CD8-positive, alpha-beta memory T cell (primary cell): ENCODE data around the gene EPB41L5. TPM values are rescaled to one million over a fixed set of nuclear protein-coding genes. Genes with fewer than 3 reads are reported as not detected.

Source experiments
- CTCF ChIA-PET: fragments of 350-600 bp; sonication (Branson Sonifier 250); formaldehyde crosslinking; loops from one replicate; lab custom pipeline; 2021; ENCODE audit warnings: antibody characterized with exemption; lab: Charles Lee
- POLR2A ChIA-PET: fragments of 350-600 bp; sonication (Branson Sonifier 250); formaldehyde crosslinking; loops from one replicate; lab custom pipeline; 2021; ENCODE audit warnings: antibody characterized with exemption; lab: Charles Lee
- DNase-seq, 5 donors: peaks; one replicate each; pipeline versions ENCODE4 v3.0.0 to v3.0.0-alpha.2; 2020 to 2022; ENCODE audit warnings: mixed read lengths in 1 of 5
- H3K27ac ChIP-seq: one replicate; pipeline ENCODE4 v1.7.0; 2013; ENCODE audit warnings: low read depth, mild to moderate bottlenecking, low read length, moderate library complexity
- H3K27me3 ChIP-seq: 2 replicates; pipeline ENCODE4 v1.7.0; 2013; ENCODE audit warnings: low read length, mild to moderate bottlenecking; ENCODE audit not compliant: insufficient read depth, poor library complexity, severe bottlenecking
- H3K36me3 ChIP-seq: 2 replicates; pipeline ENCODE4 v1.7.0; 2013; ENCODE audit warnings: mild to moderate bottlenecking, low read length, moderate library complexity; ENCODE audit not compliant: insufficient read depth
- H3K4me1 ChIP-seq: 2 replicates; pipeline ENCODE4 v1.7.0; 2013; ENCODE audit warnings: mild to moderate bottlenecking, low read length, moderate library complexity; ENCODE audit not compliant: insufficient read depth
- H3K4me3 ChIP-seq: 2 replicates; pipeline ENCODE4 v1.7.0; 2013; ENCODE audit warnings: mild to moderate bottlenecking, low read length
- H3K9me3 ChIP-seq: 2 replicates; pipeline ENCODE4 v1.7.0; 2013; ENCODE audit warnings: mild to moderate bottlenecking, low read length
- H3K27ac Mint-ChIP-seq, 8 donors: one replicate each; pipeline ENCODE4 v1.8.0; 2020 to 2021; ENCODE audit warnings: mixed read lengths in 8 of 8, mild to moderate bottlenecking in 6 of 8, inconsistent platforms in 3 of 8, moderate library complexity in 3 of 8
- H3K27me3 Mint-ChIP-seq, 2 donors: one replicate each; pipeline ENCODE4 v1.8.0; 2020 to 2021; ENCODE audit warnings: mixed read lengths in 2 of 2, mild to moderate bottlenecking in 1 of 2, moderate library complexity in 1 of 2
- H3K36me3 Mint-ChIP-seq, 3 donors: one replicate each; pipeline ENCODE4 v1.8.0; 2020 to 2021; ENCODE audit warnings: mixed read lengths in 3 of 3, inconsistent platforms in 1 of 3, mild to moderate bottlenecking in 1 of 3
- H3K4me1 Mint-ChIP-seq, 3 donors: one replicate each; pipeline ENCODE4 v1.8.0; 2020 to 2021; ENCODE audit warnings: mixed read lengths in 3 of 3, inconsistent platforms in 1 of 3, mild to moderate bottlenecking in 1 of 3
- H3K4me3 Mint-ChIP-seq, 7 donors: one replicate each; pipeline ENCODE4 v1.8.0; 2020 to 2021; ENCODE audit warnings: mixed read lengths in 7 of 7, mild to moderate bottlenecking in 6 of 7, moderate library complexity in 4 of 7, inconsistent platforms in 2 of 7
- H3K9me3 Mint-ChIP-seq, 5 donors: one replicate each; pipeline ENCODE4 v1.8.0; 2020 to 2022; ENCODE audit warnings: mixed read lengths in 5 of 5, mild to moderate bottlenecking in 3 of 5, moderate library complexity in 2 of 5, inconsistent platforms in 1 of 5
- polyA plus RNA-seq: library from polyadenylated mRNA; unstranded; fragments of 300-500 nt; fragmentation: Illumina TruSeq; gene quantifications from one replicate; pipeline ENCODE4 v1.2.3, GENCODE V29; 2021
- total RNA-seq, 2 experiments: library from RNA; stranded (reverse); gene quantifications; one replicate each; pipeline ENCODE4 v1.2.3, GENCODE V29; 2021

Gene EPB41L5
- total and polyA plus RNA-seq, 3 experiments from 2014 or later, result 3.3 to 4.0 (median 3.8) TPM

GRCh38 chr2:120108049-120108448 lies 95.2 kb downstream of the EPB41L5 start:
- no peaks in the 10 kb centered on the region for H3K36me3 ChIP-seq
- CTCF ChIA-PET, result interaction anchor here (1.1 to 4.4 kb wide), 3 partner anchors 10 to 123 kb away, joined by 3 to 46 read pairs (median 3); no protein-coding TSS in a partner anchor
- POLR2A ChIA-PET, result interaction anchor here (1.2 kb wide), 1 partner anchor 144 kb away, joined by 3 read pairs; the partner anchor contains the start of gene RALB

GRCh38 chr2:120108749-120109148 lies 95.9 kb downstream of the EPB41L5 start:
- no peaks in the 10 kb centered on the region for H3K27me3 ChIP-seq
- peaks cover 20% of the 10 kb centered on the region for H3K4me1 ChIP-seq
- H3K27ac Mint-ChIP-seq, result peak overlapping the region in 2 of 8 donors; percentile 15 to 39
- POLR2A ChIA-PET, result interaction anchor here (1.2 to 1.4 kb wide), 2 partner anchors 68 to 144 kb away, joined by 3 to 6 read pairs; partner anchors contain the start of gene RALB
- peaks cover 6 to 12% (median 8%) of the 10 kb centered on the region in 3 donors for H3K36me3 Mint-ChIP-seq
- peaks cover 22 to 26% (median 23%) of the 10 kb centered on the region in 3 donors for H3K4me1 Mint-ChIP-seq
- H3K27me3 Mint-ChIP-seq, result peaks cover 0 to 2% of the 10 kb centered on the region in 2 donors
- H3K9me3 Mint-ChIP-seq, result no peaks in the 10 kb centered on the region
- H3K27ac ChIP-seq, result no peak overlapping the region
- no peaks in the 10 kb centered on the region for H3K36me3 ChIP-seq
- H3K4me3 ChIP-seq, result peak overlapping the region; percentile 38
- DNase-seq, result no peak
- CTCF ChIA-PET, result interaction anchor here (0.9 to 4.4 kb wide), 7 partner anchors 9 to 209 kb away, joined by 3 to 46 read pairs (median 3); no protein-coding TSS in a partner anchor
- H3K9me3 ChIP-seq, result no peaks in the 10 kb centered on the region
- H3K4me3 Mint-ChIP-seq, result peak overlapping the region in 6 of 7 donors; percentile 44 to 89 (median 72)

More at GRCh38 chr2:120108049-120108448, 95.2 kb downstream of the EPB41L5 start:
- Mint-ChIP-seq H3K36me3 (peaks cover 8 to 13% (median 8%) of the 10 kb centered on the region in 3 donors), H3K9me3 (no peaks in the 10 kb centered on the region), H3K27ac (no peak overlapping the region), H3K27me3 (peaks cover 0 to 2% of the 10 kb centered on the region in 2 donors), H3K4me1 (peaks cover 22 to 26% (median 23%) of the 10 kb centered on the region in 3 donors), H3K4me3 (no peak overlapping the region)
- Histone ChIP-seq H3K4me1 (peaks cover 20% of the 10 kb centered on the region), H3K4me3 (no peak overlapping the region), H3K27ac (no peak overlapping the region), H3K27me3 (no peaks in the 10 kb centered on the region), H3K9me3 (no peaks in the 10 kb centered on the region)
- no peak for DNase-seq

- POLR2A ChIA-PET, result interaction anchor here (1.2 to 1.4 kb wide), 2 partner anchors 67 to 143 kb away, joined by 3 to 6 read pairs; partner anchors contain the start of gene RALB
- no peaks in the 10 kb centered on the region for H3K27me3 ChIP-seq
- H3K27ac Mint-ChIP-seq, result peak overlapping the region in 7 of 8 donors; percentile 52 to 78 (median 71)
- peaks cover 20% of the 10 kb centered on the region for H3K4me1 ChIP-seq
- CTCF ChIA-PET, result interaction anchor here (0.9 to 4.4 kb wide), 7 partner anchors 9 to 209 kb away, joined by 3 to 46 read pairs (median 3); no protein-coding TSS in a partner anchor
- peak in 2 of 5 donors; percentile 38 to 55 for DNase-seq
- H3K27ac ChIP-seq, result no peak overlapping the region
- H3K27me3 Mint-ChIP-seq, result peaks cover 0 to 2% of the 10 kb centered on the region in 2 donors
- H3K4me3 ChIP-seq, result peak overlapping the region; percentile 38
- H3K36me3 Mint-ChIP-seq, result peaks cover under 1 to 5% (median 2%) of the 10 kb centered on the region in 3 donors
- no peaks in the 10 kb centered on the region for H3K9me3 Mint-ChIP-seq
- peaks cover 22 to 26% (median 23%) of the 10 kb centered on the region in 3 donors for H3K4me1 Mint-ChIP-seq
- no peaks in the 10 kb centered on the region for H3K36me3 ChIP-seq
- peak overlapping the region; percentile 32 to 89 (median 67) for H3K4me3 Mint-ChIP-seq
- no peaks in the 10 kb centered on the region for H3K9me3 ChIP-seq
These were observed 96.5 kb downstream of the EPB41L5 start for GRCh38 chr2:120109186-120110061.

- H3K27ac ChIP-seq, result no peak overlapping the region
- ChIA-PET CTCF (interaction anchor here (1.0 to 4.4 kb wide), 5 partner anchors 20 to 203 kb away, joined by 3 to 46 read pairs (median 4); no protein-coding TSS in a partner anchor), POLR2A (interaction anchor here (1.4 kb wide), 1 partner anchor 67 kb away, joined by 6 read pairs; no protein-coding TSS in a partner anchor)
- Mint-ChIP-seq H3K4me1 (peaks cover 22 to 26% (median 23%) of the 10 kb centered on the region in 3 donors), H3K9me3 (no peaks in the 10 kb centered on the region), H3K36me3 (peaks cover 0 to 5% (median 2%) of the 10 kb centered on the region in 3 donors), H3K4me3 (peak overlapping the region in 1 of 7 donors; percentile 1), H3K27me3 (peaks cover 0 to 2% of the 10 kb centered on the region in 2 donors), H3K27ac (peak overlapping the region in 2 of 8 donors; percentile 2 to 4)
- no peaks in the 10 kb centered on the region for H3K36me3 ChIP-seq
- no peaks in the 10 kb centered on the region for H3K27me3 ChIP-seq
- no peaks in the 10 kb centered on the region for H3K9me3 ChIP-seq
- H3K4me1 ChIP-seq, result peaks cover 20% of the 10 kb centered on the region
- DNase-seq, result no peak
- no peak overlapping the region for H3K4me3 ChIP-seq
These were observed 97.1 kb downstream of the EPB41L5 start for GRCh38 chr2:120110062-120110362.

- ChIA-PET CTCF (interaction anchor here (0.7 to 4.4 kb wide), 5 partner anchors 20 to 468 kb away, joined by 3 to 46 read pairs (median 4); no protein-coding TSS in a partner anchor), POLR2A (no interaction called here)
- Mint-ChIP-seq H3K4me3 (no peak overlapping the region), H3K9me3 (no peaks in the 10 kb centered on the region), H3K36me3 (peaks cover 0 to 5% (median 2%) of the 10 kb centered on the region in 3 donors), H3K4me1 (peaks cover 22 to 26% (median 23%) of the 10 kb centered on the region in 3 donors), H3K27ac (no peak overlapping the region), H3K27me3 (peaks cover 0 to 2% of the 10 kb centered on the region in 2 donors)
- no peaks in the 10 kb centered on the region for H3K9me3 ChIP-seq
- H3K4me3 ChIP-seq, result no peak overlapping the region
- H3K27ac ChIP-seq, result no peak overlapping the region
- H3K36me3 ChIP-seq, result no peaks in the 10 kb centered on the region
- H3K4me1 ChIP-seq, result peaks cover 20% of the 10 kb centered on the region
- no peaks in the 10 kb centered on the region for H3K27me3 ChIP-seq
- no peak for DNase-seq
These were observed 97.6 kb downstream of the EPB41L5 start for GRCh38 chr2:120110507-120110906.

GRCh38 chr2:120111193-120111592 lies 98.3 kb downstream of the EPB41L5 start:
- ChIA-PET POLR2A (no interaction called here), CTCF (interaction anchor here (0.7 to 4.4 kb wide), 4 partner anchors 65 to 468 kb away, joined by 3 to 46 read pairs (median 12); no protein-coding TSS in a partner anchor)
- Histone ChIP-seq H3K27me3 (no peaks in the 10 kb centered on the region), H3K27ac (no peak overlapping the region), H3K36me3 (no peaks in the 10 kb centered on the region), H3K9me3 (no peaks in the 10 kb centered on the region), H3K4me3 (no peak overlapping the region), H3K4me1 (peaks cover 20% of the 10 kb centered on the region)
- no peak for DNase-seq
- Mint-ChIP-seq H3K9me3 (no peaks in the 10 kb centered on the region), H3K36me3 (peaks cover 0 to 5% (median 2%) of the 10 kb centered on the region in 3 donors), H3K27me3 (peaks cover 0 to 2% of the 10 kb centered on the region in 2 donors), H3K4me3 (no peak overlapping the region), H3K27ac (no peak overlapping the region), H3K4me1 (peaks cover 22 to 26% (median 23%) of the 10 kb centered on the region in 3 donors)

- Mint-ChIP-seq H3K9me3 (peaks cover 2 to 10% (median 9%) of the 10 kb centered on the region in 5 donors), H3K27ac (no peak overlapping the region), H3K4me3 (no peak overlapping the region), H3K27me3 (peaks cover 0 to 1% of the 10 kb centered on the region in 2 donors), H3K4me1 (no peaks in the 10 kb centered on the region), H3K36me3 (peaks cover 6 to 22% (median 6%) of the 10 kb centered on the region in 3 donors)
- H3K9me3 ChIP-seq, result no peaks in the 10 kb centered on the region
- H3K4me1 ChIP-seq, result no peaks in the 10 kb centered on the region
- no peak for DNase-seq
- H3K27ac ChIP-seq, result no peak overlapping the region
- no peaks in the 10 kb centered on the region for H3K36me3 ChIP-seq
- H3K4me3 ChIP-seq, result no peak overlapping the region
- POLR2A ChIA-PET, result no interaction called here
- CTCF ChIA-PET, result interaction anchor here (0.9 kb wide), 1 partner anchor 9 kb away, joined by 3 read pairs; no protein-coding TSS in a partner anchor
- no peaks in the 10 kb centered on the region for H3K27me3 ChIP-seq
These were observed 105.1 kb downstream of the EPB41L5 start for GRCh38 chr2:120118018-120118417.
